SK-N-MC (cell line): Measurements from ENCODE around the gene HSPBP1.

Experiments
- EZH2 ChIP-seq: fragments of 200-600 bp; sonication (generic); IDR thresholded peaks from one replicate; pipeline ENCODE4 v1.6.1; 2017; ENCODE audit warnings: antibody characterized with exemption
- POLR2AphosphoS5 ChIP-seq: IDR thresholded peaks from 2 replicates; pipeline ENCODE4 v1.6.1; 2012; ENCODE audit warnings: mild to moderate bottlenecking, low read depth, low read length, borderline replicate concordance

GRCh38 chr19:55265173-55265572 lies 14.7 kb downstream of the HSPBP1 start:
- no peak for TF ChIP-seq EZH2
- no peak for TF ChIP-seq POLR2AphosphoS5
